Stimulated activated CD4-positive, alpha-beta T cell treated with anti-CD3 and anti-CD28 coated beads, TNF-alpha, amount 100 ng/mL, for 24 hours (primary cell): ENCODE results near the gene CPAMD8.

Experiments used
- DNase-seq, 3 experiments: peaks; one replicate each; pipeline ENCODE4 v3.0.0-alpha.2; 2020; ENCODE audit warnings: low read depth in 3 of 3

CPAMD8 gene

DNA sequence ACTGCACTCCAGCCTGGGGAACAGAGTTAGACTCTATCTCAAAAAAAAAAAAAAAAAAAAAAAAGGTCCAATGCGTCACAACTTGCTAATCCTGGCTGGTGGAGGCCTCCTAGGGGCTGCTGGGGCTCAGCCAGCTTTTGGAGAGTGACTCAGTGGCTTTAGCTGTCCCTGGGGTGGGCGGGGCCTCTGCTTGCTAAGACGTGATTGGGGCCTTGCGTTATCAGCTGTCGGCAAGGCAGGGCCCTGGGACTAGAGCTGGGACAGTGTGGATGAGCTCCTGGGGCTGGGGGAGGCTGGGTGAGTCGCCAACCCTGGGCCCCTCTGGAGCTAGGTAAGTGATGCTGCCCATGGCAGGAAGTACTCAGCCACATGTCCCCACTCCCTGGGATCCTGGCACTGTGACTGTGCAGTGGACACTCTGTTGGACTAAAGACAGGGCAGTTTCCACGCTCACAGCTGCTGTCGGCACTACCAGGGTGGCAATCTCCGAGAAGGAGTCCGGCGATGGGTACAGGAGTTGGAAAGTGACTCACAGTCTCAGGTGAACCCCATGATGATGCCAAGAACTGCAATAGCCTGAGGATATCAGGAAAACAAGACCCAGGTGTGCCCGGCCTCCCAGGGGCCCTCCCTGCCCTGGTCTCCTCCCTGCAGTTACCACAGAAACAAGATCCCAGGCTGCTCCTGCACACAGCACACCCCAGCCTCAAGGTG lies 105.6 kb downstream of the CPAMD8 start:
- peak in 1 of 3 experiments; percentile 5 for DNase-seq

DNA sequence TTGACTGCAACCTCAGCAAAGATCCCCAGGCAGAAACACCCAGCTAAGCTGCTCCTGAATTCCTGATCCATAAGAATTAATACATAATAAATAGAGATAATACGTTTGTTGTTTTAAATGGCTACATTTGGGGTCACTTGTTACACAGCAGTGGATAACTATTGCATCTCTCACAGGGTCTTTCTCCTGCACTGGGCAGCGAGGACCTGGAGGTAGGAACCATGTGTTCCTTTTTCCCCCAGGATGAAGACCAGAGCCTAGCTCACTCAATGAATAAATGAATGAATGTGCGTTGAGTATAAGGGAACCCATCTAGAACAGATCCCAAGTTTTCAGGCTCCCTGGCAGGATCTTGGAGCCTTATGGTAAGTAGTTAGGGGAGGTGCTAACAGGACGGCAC lies 107.1 kb downstream of the CPAMD8 start:
- no peak for DNase-seq

DNA sequence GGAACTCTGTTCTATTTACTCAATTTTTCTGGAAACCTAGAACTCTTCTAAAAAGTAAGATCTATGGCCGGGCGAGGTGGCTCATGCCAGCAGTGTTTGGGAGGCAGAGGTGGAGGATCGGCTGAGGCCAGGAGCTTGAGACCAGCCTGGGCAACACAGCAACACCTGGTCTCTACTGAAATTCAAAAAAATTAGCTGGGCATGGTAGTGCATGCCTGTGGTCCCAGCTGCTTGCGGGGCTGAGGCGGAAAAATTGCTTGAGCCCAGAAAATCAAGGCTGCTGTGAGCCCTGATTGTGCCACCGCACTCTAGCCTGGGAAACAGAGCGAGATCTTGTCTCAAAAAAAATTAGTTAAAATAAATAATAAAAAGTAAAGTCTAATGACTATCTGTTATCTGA lies 109.2 kb downstream of the CPAMD8 start:
- DNase-seq, result no peak

GRCh38 chr19:16915734-16916133 lies 110.9 kb downstream of the CPAMD8 start:
- no peak for DNase-seq

DNA sequence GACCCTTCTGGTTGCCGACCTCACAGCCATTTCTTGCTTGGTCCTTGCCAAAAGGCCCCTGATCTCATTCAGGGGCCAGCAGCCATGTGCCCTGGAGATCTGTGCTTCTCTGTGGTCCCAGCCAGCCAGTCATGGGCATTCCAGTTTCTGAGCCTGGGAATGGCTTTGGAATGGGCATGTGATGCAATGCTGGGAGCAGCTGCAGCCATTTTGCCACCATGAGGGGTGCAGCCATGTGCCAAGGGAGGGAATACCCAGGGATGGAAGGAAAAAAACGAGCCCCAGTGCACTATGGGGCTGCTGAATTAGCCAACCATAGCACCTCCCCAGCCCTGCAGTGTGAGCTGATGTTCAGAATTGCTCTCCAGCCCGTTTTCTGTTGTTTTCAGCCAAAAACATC lies 111.5 kb downstream of the CPAMD8 start:
- no peak for DNase-seq

- no peak for DNase-seq
These were observed 112.2 kb downstream of the CPAMD8 start for GRCh38 chr19:16914421-16914820.

- no peak for DNase-seq
These were observed 113.8 kb downstream of the CPAMD8 start for GRCh38 chr19:16912780-16913179.

DNA sequence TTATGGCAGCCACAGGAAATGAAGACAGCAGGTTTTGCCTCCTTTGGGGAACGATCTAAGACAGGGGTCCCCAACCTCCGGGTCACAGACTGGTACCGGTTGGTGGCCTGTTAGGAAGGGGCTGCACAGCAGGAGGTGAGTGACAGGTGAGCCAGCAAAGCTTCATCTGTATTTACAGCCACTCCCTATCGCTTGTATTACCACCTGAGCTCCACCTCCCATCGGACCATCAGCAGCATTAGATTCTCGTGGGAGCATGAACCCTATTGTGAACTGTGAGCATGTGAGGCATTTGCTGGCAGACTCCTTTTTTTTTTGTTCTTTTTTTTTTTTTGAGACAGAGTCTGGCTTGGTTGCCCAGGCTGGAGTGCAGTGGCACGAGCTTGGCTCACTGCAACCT lies 115.6 kb downstream of the CPAMD8 start:
- DNase-seq, result no peak

DNA sequence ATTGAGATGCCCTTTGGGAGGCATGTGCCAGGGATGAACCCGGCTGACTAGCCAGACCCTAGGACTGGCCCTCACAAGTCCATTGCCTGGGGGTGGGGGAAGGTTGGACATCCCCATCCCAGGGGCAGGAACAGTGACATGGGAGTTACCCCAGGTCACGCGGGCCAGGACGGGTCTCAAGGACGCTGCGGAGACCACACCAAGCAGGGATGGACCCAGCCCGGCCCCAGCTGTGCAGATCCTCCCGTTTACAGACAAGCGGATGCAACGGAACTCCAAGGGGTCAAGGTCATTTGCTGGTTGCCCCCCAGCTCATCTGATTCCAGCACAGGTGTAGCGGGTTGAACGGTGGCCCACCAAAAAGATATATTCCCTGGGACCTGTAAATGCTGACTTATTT lies 117.9 kb downstream of the CPAMD8 start:
- no peak for DNase-seq

GRCh38 chr19:16904599-16904998 lies 122.0 kb downstream of the CPAMD8 start:
- DNase-seq, result no peak

- no peak for DNase-seq
These were observed 123.3 kb downstream of the CPAMD8 start for GRCh38 chr19:16903347-16903746.

DNA sequence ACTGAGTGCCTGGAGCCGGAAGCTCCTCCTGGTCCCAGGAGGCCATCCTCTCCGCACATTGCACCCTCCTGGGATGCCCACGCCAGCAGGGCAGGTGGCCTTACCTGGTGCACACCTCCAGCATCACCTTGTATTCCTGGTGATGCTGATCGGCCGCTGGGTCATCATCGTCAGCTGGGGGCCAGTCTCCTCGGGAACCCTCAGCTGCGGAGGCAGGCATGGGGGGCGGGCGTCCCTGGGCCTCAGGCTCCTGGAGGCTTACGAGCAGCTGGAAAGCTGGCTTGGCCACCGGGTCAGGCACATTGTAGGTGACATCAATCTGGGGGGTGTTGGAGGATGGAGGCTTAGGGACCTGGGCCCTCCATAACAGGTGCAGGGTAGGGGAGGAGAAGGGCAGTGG lies 124.1 kb downstream of the CPAMD8 start:
- no peak for DNase-seq

- DNase-seq, result no peak
These were observed 125.0 kb downstream of the CPAMD8 start for GRCh38 chr19:16901491-16902175.

GRCh38 chr19:16899566-16900075 lies 127.0 kb downstream of the CPAMD8 start:
- peak in 1 of 3 experiments; percentile 29 for DNase-seq

GRCh38 chr19:16898361-16899015 lies 128.1 kb downstream of the CPAMD8 start:
- DNase-seq, result no peak

GRCh38 chr19:16897856-16898161 lies 128.8 kb downstream of the CPAMD8 start:
- no peak for DNase-seq

- peak; percentile 18 to 71 (median 30) for DNase-seq
These were observed 129.4 kb downstream of the CPAMD8 start for GRCh38 chr19:16897029-16897855.

DNA sequence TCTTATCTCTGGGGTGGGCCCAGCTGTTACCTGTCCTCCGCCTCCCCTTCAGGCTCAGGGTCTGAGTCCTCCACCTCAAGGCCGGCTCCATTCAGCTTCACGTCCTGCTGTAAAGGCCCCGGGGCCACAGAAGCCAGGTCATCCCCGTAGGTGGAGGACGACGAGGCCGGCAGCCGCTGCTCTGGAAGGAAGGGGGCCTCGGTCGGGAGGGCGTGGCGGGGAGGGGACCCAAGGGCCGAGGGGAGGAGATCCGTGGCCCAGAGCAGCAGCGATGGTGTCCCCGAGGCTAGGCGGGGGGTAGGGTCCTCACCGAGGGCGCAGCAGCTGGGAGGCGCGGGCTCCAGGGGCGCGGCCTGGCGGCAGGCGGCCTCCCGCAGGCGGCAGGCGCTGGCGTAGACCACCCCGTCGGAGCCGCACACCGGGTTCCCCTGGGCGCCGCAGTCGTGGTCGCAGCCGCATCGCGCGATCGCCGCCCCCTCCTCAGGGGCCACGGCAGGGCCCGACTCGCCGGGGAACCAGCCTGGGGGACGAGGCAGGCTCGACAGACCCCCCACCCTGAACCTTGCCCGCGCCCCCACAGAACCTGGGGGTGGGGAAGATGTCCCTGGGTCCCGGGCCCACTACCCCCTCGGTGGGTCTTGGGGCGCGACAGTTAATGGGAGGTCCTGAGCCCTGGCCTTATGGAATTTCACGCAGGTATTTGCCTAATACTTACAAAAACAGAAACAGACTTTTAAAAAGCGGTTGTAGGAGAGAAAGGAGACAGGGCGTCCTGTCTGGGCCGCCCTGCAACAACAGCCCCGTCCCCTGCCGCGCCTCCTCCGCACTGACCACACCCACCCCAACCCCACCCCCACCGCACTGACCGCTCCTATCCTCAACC lies 130.2 kb downstream of the CPAMD8 start:
- DNase-seq, result no peak

DNA sequence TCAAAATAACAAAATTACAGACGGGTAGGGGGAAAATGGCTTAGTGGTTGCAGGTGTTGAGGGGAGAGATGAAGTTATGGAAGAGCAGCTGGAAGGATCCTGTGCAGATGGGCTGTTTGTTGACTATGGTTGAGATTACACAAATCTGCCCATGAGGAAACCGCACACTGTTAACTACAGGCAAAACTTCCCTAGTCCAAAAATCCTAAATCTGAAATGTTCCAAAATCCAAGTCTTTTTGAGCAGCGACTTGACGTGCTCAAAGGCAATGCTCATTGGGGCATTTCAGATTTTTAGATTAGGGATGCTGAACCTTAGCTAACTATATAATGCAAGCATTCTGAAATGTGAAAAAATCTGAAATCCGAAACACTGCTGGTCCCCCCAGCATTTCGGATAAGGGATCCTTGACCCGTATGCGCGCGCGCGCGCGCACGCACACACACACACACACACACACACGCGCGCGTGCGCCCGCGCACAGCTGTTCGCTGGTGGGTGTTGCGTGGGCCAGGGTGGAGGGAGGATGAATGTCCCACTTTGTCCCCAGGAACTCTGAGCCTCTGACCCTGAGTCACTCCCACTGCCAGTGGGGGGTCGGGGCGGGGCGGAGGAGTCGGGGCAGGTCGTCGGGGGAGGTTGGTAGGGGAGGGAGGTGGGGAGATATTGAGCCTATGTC lies 131.0 kb downstream of the CPAMD8 start:
- DNase-seq, result no peak

- DNase-seq, result no peak
These were observed 132.5 kb downstream of the CPAMD8 start for GRCh38 chr19:16894080-16894479.

DNA sequence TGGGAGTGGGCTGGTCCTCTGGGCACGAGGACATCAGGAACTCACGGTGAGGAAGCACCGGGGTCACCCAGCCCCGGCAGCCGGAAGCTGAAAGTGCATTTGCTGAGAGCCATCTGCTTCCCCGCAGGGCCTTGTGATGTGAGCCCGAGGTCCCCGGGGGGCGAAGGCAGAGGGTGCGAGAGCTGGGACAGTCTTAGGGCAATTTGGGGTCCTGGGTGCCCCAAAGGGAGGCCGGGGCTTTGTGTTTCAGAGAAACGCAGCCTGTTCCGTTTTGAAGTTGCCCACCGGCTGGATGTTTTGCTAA lies 133.0 kb downstream of the CPAMD8 start:
- no peak for DNase-seq
